ENCODE results near the gene ORMDL2. TPM values are rescaled to one million over a fixed set of nuclear protein-coding genes. Genes with fewer than 3 reads are reported as not detected.

The ORMDL2 gene
- total RNA-seq, 4 donors from 2014 or later, result 29.9 to 31.9 (median 31.1) TPM

DNA sequence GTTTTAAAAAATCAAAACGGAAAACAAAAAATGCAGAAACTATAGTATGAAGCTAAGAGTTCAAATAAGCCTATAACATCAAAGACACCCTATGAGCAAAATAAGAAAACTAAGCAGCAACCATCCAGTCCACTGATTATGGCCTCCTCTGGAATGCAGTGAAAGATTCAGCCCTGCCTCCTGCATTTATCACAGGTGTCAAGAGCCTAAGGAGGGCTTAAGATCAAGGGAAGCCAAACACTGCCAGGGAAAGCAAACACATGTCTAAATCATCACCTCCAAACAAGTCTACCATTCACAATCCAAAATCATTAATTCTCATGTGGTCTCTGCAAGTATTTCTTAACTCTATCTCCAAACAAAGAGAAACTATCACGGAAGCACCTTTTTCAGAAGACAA is 28.7 kb upstream of the ORMDL2 start:
- no peak overlapping the region for H3K4me3 ChIP-seq
- intact Hi-C loops (cut with DNase I), result no loop called here
- H3K27ac ChIP-seq, result no peak overlapping the region
- WGBS, 2 donors, result 85 to 97% methylated on average over 2 of the region's 2 CpGs
- H3K36me3 ChIP-seq, result peaks cover 16 to 100% (median 51%) of the 10 kb centered on the region in 3 donors
- H3K4me1 ChIP-seq, result no peaks in the 10 kb centered on the region
- no peak for DNase-seq
- no peak for TF ChIP-seq POLR2A (IDR thresholded peaks at IDR 0.05)
- TF ChIP-seq, protein P1, sequence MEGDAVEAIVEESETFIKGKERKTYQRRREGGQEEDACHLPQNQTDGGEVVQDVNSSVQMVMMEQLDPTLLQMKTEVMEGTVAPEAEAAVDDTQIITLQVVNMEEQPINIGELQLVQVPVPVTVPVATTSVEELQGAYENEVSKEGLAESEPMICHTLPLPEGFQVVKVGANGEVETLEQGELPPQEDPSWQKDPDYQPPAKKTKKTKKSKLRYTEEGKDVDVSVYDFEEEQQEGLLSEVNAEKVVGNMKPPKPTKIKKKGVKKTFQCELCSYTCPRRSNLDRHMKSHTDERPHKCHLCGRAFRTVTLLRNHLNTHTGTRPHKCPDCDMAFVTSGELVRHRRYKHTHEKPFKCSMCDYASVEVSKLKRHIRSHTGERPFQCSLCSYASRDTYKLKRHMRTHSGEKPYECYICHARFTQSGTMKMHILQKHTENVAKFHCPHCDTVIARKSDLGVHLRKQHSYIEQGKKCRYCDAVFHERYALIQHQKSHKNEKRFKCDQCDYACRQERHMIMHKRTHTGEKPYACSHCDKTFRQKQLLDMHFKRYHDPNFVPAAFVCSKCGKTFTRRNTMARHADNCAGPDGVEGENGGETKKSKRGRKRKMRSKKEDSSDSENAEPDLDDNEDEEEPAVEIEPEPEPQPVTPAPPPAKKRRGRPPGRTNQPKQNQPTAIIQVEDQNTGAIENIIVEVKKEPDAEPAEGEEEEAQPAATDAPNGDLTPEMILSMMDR (IDR thresholded peaks at IDR 0.05), result no peak
- no peaks in the 10 kb centered on the region for H3K27me3 ChIP-seq
- H3K9me3 ChIP-seq, result no peaks in the 10 kb centered on the region

DNA sequence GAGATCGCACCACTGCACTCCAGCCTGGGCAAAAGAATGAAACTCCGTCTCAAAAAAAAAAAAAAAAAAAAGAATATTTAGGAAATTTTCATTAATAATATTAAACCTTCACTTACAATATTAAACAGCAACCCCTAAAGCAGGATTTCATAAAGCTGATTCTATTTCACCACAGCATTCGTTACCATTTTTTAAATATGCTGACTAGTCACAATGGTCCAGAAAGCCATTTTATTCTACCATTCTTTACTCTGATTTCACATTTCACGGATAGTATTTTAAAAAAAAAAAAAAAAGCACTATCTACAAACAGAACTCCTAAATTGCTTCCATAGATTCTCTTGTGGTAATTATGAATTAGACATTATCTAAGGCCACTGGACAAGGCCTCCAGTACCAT is 27.9 kb upstream of the ORMDL2 start:
- 93% methylated on average over 4 of the region's 4 CpGs for WGBS, 2 donors

DNA sequence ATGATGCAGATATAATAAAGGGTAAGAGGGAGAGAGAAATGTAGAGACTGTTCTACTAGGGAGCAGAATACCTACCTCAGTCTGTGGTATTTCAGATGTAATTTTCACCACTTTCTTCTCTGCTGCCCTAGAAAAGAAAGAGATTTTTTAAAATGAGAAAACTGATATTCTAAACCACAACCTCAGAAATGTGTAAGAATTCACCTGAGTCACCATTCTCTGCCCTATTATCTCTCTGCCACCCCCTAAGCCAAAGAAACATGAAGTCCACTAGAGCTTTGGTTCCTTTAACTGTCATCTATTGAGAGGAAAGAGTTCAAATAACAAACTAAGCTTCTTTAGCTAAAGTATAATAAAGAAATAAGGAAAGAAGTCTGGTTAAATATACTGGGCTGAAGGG is 21.9 kb upstream of the ORMDL2 start:
- H3K27me3 ChIP-seq, result no peaks in the 10 kb centered on the region
- DNase-seq, result no peak
- no peak overlapping the region for H3K27ac ChIP-seq
- no peaks in the 10 kb centered on the region for H3K4me1 ChIP-seq
- intact Hi-C loops (cut with DNase I), result no loop called here
- H3K4me3 ChIP-seq, result no peak overlapping the region
- peaks cover 8 to 100% (median 25%) of the 10 kb centered on the region in 3 donors for H3K36me3 ChIP-seq
- no peak for TF ChIP-seq POLR2A (IDR thresholded peaks at IDR 0.05)
- TF ChIP-seq, protein P1 (IDR thresholded peaks at IDR 0.05), result no peak
- H3K9me3 ChIP-seq, result no peaks in the 10 kb centered on the region

More for the DNA sequence above, 27.9 kb upstream of the ORMDL2 start:
- Histone ChIP-seq H3K4me3 (no peak overlapping the region), H3K9me3 (no peaks in the 10 kb centered on the region), H3K36me3 (peaks cover 21 to 100% (median 51%) of the 10 kb centered on the region in 3 donors), H3K4me1 (no peaks in the 10 kb centered on the region), H3K27me3 (no peaks in the 10 kb centered on the region), H3K27ac (no peak overlapping the region)
- TF ChIP-seq POLR2A (IDR thresholded peaks at IDR 0.05), result no peak
- TF ChIP-seq, protein P1 (IDR thresholded peaks at IDR 0.05), result no peak
- intact Hi-C loops (cut with DNase I), result no loop called here
- no peak for DNase-seq

DNA sequence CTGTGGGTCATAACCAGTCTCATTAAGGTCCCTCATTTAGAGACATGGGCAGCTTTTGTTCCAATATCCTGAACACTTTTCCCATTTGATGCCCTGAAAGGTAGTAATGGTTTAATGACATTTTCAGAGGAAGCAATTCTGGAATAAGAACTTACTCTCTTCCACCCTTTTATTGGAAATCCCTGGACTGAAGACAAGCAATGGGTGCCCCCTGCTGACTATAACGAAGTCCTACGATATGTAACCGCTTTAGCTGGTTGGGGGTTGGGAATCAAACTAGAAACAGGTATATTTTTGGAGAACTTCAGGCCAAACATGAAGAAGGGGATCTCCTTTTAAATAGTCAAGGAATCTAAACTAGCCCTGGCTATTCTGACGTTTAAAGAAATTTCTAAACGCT is 20.8 kb upstream of the ORMDL2 start:
- no peak for TF ChIP-seq POLR2A (IDR thresholded peaks at IDR 0.05)
- TF ChIP-seq, protein P1 (IDR thresholded peaks at IDR 0.05), result peak in 3 of 6 experiments; percentile 8 to 27 (median 22)
- H3K4me1 ChIP-seq, result no peaks in the 10 kb centered on the region
- H3K4me3 ChIP-seq, result no peak overlapping the region
- intact Hi-C loops (cut with DNase I), result no loop called here
- no peaks in the 10 kb centered on the region for H3K27me3 ChIP-seq
- no peak overlapping the region for H3K27ac ChIP-seq
- H3K9me3 ChIP-seq, result no peaks in the 10 kb centered on the region
- no peak for DNase-seq
- 55 to 71% methylated on average over 5 of the region's 5 CpGs for WGBS, 2 donors
- H3K36me3 ChIP-seq, result peaks cover 8 to 100% (median 25%) of the 10 kb centered on the region in 3 donors

DNA sequence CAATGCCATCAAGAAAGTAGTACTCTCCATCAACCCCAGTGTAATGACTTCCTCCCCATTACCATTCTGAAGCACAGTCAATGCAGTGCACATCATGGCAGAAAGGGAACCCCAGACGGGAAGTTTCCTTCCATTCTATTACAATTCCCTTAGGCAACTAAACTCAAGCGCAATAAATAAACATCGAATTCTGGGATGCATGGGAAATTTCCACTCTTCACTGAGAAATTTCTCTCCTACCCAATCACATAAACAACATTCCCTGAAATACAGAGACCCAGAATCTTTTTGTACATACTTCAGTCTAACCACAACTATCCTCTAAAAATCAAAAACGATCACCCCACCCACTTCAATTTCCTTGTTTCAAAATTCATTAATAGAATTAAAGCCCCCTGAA is 20.3 kb upstream of the ORMDL2 start:
- Histone ChIP-seq H3K9me3 (no peaks in the 10 kb centered on the region), H3K27me3 (no peaks in the 10 kb centered on the region), H3K36me3 (peaks cover 8 to 100% (median 25%) of the 10 kb centered on the region in 3 donors), H3K27ac (no peak overlapping the region), H3K4me1 (no peaks in the 10 kb centered on the region), H3K4me3 (no peak overlapping the region)
- WGBS, 2 donors, result 67 to 68% methylated on average over 4 of the region's 4 CpGs
- no peak for DNase-seq
- intact Hi-C loops (cut with DNase I), result no loop called here
- no peak for TF ChIP-seq POLR2A (IDR thresholded peaks at IDR 0.05)
- TF ChIP-seq, protein P1 (IDR thresholded peaks at IDR 0.05), result no peak

All from esophagus squamous epithelium (tissue), 5 donors.